HG02884 (cell line): ENCODE results near the gene KRT73.

Experiments
- ATAC-seq: cut with Tn5 transposase; IDR thresholded peaks from one replicate; pipeline ENCODE4 v1.9.1; 2021; ENCODE audit warnings: mild to moderate bottlenecking, moderate library complexity; ENCODE audit not compliant: unreplicated experiment

Gene KRT73

DNA sequence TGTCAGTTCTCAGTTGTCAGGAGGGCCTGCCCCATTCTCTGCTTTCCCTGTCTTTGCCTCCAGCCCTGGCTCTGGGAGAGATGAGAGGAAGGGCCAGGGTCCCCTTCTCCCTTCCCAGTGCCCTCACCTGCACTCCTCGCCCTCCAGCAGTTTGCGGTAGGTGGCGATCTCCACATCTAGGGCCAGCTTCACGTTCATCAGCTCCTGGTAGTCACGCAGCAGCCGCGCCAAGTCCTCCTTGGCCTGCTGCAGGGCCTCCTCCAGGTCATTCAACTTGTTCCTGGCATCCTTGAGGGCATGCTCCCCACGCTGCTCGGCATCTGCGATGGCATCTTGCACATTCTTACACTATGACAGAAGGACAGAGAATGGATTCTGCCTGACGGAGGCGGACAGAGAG lies 28.3 kb upstream of the KRT73 start:
- ATAC-seq: no peak

DNA sequence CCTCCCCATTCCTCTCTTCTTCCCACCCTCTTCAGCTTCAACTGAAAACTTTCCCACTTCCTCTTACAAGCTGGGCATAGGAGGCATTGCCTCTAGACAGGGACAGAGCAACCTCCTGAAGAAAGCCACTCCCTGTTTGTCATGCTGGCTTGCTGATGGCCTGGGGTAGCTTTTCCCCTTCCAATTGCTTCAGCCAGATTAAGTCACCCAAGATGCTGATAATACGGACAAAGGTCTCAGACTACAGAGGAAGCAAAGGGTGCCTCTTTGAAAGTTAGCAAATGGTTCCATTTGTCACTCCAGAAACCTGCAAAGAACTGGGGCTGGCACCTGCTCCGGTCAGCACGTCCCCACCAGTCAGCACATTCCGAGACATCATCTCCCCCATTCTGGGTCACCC lies 27.6 kb upstream of the KRT73 start:
- ATAC-seq: no peak

DNA sequence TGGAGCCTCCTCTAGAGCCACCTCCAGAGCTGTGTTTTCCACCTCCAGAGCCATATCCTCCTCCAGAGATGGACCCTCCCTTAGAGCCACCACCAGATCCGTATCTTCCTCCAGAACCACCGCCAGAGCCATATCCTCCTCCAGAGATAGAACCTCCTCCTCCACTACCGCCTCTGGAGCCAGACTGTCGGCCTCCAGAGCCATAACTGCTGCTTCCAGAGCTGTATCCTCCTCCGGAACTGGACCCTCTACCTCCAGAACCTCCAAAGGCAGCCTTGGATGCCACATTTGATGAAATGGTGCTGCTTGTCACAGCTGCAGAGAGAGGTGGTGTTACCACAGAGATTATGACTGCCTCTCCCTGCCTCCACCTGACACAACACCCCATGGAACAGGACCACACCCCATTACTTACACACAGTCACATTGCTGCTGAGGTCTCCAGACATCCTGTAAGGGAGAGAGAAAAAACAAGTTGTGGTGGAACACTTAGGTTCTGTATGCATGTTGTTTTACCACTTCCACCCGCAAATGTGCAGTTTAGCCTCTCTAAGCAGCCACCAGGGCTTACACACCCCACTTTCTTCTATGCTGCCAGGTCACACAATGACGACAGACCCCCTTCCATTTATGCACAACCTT lies 26.9 kb upstream of the KRT73 start:
- ATAC-seq: no peak

DNA sequence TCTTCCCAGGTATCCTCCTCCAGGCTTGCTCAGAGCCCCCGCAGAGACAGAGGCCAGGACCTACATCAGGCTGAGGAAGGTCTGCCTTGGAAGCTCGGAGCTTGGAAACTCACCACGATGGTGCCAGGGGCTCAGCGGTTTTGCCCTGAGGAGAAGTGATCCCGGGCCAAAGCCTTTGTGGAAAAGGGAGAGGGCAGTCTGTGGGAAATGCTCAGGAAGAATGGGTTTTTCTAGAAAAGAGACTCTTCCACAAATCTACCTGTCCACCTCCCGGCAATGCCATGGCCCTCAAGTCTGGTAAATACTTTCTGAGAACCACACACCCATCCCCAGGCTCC lies 25.7 kb upstream of the KRT73 start:
- no peak for ATAC-seq

DNA sequence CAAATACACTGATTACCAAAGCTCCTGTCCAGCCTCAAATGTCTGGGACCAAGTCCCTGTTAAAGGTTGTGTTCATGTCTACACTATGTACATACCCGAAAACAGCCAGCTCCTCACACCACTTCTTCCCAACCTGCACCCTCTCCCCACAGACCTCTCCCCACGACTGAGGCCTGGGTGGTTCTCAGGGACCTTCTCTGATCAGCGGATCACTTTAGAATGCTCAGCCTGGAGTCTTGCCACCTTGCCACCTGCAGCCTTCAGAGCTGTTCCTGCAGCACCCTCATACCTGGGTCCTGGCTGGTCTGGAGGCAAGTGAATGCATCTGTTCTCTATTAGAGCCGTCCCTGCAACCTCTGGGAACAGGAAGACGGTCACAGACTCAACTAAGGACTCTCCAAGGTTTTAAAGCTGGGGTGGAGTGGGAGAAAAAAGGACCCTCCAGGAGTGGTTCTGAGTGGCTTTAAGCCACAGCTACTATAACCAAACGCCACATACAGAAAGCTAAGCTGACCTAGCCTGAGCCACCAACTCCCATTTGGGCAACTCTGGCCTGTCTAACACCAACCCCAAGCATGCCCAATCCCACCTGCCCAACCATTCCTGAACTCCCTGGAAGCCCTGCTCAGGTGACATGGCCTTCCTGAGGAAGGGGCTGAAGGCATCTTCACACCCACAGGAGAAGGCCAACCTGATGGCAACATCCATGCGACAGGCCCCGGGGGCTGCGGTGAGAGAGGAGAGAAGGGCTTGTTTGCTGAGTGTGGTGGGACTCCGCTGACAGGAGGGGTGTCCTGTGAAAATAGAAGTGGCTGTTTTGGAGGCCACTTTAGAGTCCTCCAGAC lies 25.1 kb upstream of the KRT73 start:
- ATAC-seq: no peak

DNA sequence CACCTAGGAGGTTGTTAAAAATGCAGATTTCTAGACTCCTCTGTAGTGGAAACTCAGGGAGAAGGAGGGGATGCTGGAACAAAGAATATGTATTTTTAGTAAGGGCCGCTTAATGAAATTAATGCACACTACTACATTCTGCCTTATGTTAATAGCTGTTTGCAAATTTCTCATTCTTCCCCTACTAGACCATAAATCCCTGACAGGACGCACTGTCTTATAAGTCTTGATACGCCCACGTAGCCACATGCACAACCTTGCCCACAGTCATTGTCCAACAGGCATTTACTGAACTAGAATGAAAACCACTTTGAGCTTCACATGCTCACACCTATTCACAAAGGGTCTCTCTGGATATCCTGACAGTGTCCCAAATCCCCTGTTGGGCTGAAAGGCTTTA lies 23.1 kb upstream of the KRT73 start:
- no peak for ATAC-seq

DNA sequence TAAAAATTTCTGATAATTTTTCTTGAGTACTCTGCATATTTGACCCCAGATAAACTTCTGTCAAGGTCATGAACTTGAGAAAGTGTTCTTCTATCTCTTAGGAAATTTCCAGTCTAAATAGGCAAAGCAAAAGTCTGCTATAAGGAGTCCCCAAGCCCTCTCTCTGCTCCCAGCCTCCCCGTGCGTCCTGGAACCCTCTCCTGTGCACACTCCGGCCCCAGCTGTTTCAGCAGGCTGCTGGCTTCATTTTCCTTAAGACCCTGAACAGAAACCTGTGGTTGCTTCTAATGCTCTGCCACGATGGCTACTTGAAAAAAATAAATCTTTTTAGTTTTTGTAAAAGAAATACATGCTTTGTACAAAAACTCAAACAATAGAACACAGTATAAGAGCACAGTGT lies 18.9 kb upstream of the KRT73 start:
- ATAC-seq: no peak

DNA sequence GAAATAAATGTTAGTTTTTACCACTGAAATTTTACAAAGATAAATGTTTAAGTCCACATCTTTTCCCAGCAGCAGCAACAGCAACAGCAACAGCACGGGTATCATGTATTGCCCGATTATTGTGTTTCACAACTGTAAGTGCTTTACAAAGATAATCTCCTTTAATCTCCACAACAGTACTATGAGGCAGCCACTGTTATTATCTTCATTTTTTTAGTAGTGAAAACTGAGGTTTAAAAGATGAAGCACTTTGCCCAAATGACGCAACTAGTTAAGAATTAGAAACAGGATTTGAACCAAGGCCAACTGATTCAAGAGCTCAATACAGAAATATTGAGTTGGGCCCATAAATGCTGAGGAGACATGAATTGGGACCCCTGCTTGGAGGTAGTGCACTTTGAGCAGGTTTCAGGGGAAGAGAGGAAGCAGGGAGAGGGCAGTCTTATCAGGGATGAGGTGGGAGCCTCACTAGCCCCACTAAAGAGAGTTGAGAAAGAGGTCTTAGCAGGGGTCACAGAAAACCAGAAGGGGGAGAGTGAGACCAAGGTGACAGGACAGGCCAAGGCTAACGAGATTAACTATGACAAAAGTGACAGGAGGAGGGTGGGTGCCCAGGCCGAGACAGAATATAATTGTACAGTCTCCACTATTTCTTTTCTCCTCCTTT lies 18.4 kb upstream of the KRT73 start:
- no peak for ATAC-seq

DNA sequence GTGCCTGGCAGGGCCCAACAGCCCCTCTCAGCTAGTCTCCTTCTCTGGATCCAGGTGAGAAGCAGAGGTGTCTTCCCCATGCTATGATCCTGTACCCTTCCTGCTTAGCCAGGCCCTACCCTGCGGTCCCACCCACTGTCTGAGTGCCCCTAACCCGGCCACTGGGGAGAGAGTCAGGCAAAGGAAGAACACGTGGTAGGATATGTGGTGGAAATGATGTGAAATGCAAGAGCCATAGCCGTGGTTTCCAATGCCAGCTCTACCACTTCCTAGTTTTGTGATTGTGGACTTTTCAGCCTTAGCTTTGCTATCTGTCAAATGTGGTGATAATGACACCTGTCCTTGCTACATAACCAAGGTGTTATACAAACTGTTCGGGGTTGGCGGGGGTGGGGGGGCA lies 17.8 kb upstream of the KRT73 start:
- no peak for ATAC-seq

DNA sequence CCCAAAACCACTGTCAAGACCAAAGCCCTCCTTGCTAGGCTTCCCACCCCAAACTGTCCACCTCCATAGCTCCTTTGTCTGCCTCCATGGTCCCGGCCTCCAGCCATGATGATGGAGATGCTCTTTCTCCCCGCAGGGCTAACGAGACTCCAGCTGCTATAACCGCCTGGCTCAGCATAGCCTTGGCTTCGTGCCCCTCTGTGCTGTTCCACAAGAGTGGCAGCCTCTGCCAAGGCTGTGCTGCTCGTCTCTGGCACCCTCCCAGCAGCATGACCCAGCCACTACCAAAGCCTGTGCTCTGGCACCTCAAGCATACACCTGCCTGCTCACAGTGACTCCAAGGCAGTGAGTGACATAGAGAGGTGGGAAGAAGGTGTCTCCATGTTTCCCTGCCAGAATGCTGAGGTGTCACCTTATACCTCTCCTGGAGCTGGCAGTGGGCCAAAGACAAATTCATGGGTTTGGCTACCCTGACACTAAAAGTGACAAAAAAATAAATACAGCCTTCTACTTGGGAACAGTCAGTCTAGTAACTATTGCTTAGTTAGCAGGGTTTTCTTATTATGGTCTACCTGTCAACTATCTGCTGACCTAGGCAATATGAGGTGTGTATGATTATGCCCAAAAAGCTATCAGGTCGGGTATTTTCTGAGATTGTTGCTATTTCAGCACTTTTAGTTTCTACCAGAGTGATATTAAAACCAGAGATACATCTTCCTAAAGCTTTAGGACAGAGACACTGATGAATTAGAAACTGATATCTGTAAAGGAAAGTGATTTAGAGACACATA lies 16.1 kb upstream of the KRT73 start:
- ATAC-seq: no peak

DNA sequence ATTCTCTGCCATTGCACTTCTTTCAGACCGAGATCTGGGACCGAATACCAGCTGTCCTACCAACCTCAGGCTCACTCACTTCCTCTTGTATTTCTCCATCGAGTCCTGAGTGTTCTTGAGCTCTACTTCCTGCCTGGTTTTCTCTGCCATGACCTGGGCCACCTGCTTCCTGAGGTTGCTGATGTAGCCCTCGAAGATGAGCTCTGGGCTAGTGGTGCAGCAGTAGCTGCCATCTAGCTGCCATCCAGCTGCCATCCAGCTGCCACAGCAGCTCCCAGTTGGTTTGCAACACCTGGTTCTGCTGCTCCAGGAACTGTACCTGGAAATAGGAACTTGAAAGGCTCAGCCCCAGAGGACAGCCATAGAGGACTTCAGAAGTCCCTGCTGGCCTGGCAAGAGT lies 15.0 kb upstream of the KRT73 start:
- ATAC-seq: no peak

DNA sequence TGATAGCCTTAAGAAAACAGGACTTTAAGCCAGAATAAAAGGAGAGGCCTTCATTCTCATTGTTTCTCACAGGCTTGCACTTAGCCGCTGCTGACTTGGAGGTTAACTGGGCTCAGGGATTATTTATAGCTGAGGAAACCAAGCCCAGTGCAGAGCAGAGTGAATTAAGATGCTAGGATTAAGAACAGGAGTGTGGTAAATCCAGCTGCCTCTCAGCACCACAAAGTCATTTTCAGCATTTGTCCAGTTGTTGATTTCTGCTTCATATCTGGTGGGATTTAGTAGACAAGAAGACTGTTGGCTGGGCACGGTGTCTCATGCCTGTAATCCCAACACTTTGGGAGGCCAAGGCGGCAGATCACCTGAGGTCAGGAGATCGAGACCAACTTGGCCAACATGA lies 14.3 kb upstream of the KRT73 start:
- ATAC-seq: no peak

DNA sequence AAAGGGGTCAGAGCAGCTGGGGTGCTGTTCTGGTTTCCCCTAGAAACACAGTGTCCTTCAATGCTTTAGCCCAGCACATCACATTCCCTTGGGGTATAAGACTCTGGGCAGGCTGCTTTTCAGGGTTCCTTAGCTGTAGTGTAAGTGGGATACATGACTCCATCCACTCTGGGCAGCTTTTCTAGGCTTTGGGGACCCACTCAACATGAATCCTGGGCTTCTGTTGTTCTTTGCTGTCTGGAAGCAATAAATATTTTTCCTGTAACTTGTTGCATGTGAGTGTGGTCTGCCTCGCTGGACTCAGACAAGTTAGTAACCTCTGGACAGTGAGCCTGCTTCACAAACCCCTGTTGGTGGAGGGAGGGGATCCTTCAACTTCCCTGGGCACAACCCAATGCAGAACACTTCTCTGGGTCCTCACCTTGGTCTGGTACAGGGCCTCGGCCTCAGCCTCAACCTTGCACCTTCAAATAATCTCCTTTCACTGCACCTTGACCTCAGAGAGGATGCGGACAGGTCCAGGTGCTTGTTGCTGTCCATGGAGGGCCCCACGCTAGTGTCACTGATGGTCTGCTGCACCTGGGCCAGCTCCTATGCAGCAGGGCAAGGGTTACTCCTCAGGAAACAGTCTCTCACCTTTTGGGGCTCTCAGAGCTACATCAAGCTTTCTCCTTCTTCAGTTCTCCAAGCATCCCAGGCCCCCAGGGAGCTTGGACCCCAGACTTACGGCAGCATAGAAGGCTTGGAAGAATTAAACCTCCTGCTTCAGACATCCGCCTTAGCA lies 13.5 kb upstream of the KRT73 start:
- no peak for ATAC-seq

DNA sequence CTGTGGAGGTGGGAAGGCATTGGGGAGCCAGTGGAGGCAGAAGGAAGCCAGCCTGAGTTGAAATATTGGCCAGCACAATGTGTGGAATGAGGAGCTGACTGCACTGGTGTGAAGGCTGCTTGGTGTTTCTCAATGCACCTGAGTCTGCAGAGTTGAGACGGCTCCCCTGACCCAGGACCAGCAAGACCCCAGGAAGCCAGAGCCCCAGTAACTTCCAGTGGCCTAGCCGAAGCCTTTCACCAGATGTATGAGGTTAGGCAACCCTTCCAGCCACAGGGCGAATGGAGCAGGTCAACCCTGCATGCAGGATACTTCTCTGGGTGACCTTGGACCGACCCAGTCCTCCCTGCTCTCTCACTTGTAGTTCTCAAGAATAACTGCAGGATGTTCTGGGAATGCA lies 12.9 kb upstream of the KRT73 start:
- ATAC-seq: no peak

DNA sequence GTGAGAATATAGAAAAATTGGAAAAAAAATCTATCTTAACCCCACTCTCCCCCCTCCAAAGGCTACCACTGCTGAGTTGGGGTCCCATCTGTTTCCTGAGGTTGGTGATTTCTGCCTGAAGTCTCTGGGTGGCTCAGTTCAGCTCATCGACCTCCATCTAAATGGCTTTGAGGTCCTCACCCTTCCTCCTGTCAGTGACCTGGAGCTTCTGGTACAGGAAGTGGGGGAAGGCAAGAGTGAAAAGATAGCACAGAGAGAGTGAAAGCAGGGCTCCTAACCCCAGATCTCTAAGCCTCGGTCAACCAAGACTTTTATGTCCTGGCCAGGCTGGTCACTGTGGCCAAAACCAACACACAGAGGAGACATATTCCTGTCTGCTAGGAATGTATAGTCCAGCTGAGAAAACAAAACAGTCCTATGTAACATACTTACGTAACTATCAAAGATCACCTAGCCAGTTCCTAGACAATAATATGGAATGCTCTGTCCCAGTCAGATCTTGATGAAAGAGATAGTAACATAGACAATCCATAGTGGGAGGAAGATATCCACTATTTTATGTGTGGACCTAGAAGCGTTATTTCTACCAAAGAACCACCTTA lies 12.3 kb upstream of the KRT73 start:
- no peak for ATAC-seq

DNA sequence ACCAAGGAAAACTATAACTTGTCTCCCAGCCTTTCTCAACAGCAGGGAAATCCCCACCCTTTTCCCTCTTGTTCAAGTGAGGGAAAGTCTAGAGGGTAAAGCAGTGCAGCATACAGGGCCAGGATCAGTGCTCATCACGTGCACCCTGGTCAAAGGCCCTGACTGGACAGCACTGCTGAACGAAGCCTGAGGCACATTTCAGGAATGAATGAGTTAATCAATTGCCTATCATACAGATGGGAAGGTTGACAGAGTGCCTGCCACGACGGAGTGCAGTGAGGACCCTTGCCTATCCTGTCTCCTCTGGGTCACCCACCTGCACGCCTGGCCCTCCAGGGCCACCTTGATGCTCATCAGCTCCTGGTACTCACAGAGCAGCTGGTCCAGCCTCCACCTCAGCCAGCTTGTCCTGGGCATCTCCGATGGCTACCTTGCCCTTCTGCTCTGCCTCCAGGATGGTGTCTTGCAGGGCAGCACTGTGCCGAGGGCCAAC lies 11.7 kb upstream of the KRT73 start:
- no peak for ATAC-seq

DNA sequence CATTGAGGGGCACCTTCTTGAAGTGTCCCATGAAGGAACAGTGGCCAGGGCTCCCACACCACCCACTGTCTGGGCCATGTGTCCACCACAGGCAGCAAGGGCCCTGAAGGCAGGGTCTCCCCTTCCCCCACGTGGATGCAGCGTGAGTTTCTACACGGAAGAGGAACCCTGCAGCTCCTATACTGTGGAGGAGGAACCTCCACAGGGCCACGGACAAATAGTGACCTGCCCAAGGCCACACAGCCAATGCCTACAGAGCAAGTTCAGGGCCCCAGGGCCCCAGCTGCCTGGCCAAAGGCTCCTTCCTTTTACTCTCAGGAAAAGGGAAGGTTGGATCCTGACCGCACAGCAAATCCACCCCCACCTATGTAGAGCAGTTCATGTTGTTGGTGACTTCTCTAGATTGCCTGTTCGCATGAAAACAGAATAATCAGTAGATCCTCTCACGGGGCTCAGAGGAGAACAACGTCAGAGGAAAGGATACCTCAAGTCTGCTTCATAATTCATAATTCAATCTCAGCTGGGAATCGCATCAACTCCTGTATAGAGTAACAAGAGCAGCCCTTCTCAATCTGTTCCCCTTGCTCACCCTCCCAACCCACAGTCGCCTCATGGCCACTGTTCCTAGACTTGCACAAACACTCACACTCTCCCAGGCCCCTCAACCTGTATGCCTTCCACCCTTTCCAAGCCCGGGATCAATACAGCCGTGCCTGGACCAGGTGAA lies 11.1 kb upstream of the KRT73 start:
- no peak for ATAC-seq

DNA sequence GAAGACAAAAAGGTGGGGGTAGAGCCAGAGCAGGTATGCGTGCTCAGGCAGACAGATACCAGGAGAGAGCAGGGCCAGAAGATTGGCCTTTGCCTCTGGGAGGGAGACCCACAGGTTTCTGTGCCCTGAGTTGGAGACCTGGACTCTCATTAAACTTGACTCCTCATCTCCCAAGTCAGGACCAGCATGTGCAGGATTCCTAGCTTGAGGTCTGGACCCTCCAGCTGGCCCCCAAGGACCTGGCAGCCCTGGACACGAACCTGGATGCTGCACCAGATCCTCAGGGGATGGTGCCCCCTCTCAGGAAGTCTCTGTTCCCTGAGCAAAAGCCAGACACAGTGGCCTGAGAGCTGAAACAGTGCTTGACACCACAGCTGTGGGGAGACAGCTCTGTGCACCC lies 10.5 kb upstream of the KRT73 start:
- no peak for ATAC-seq

DNA sequence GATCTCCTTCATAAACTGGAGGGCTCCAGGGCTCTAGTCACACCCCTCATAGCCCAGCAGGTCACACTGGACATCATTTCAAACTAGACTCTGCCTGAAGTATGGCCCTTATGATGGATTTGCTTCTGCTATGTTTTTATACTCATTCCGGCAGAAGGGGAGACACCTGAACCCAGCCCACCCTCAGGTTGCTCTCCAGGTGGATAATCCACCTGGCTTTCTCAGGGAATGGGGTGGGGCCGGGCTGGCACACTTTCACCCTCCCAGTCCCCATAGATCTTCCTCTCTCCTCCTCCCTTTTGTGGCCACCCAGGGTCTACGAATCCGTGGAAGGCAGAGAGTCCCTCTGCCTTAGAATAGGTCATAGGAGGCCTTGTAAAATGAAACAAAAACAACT lies 9.8 kb upstream of the KRT73 start:
- ATAC-seq: no peak
